Fibroblast of pulmonary artery (primary cell): Measurements from ENCODE around the gene CBY3.
"Not testable (repeated sequence)": the region's sequence is repeated elsewhere in the genome, so short reads cannot be mapped to it uniquely, and the experiment has no call there.

ENCODE experiments used
- DNase-seq: peaks from one replicate; pipeline ENCODE4 v3.0.0-alpha.2; 2010; ENCODE audit warnings: low read depth
- H3K4me3 ChIP-seq: replicated peaks from 2 replicates; pipeline ENCODE4 v1.5.1; 2011; ENCODE audit warnings: low read depth, mild to moderate bottlenecking, control low read depth, low read length, moderate library complexity
- CTCF ChIP-seq: IDR thresholded peaks from 2 replicates; pipeline ENCODE4 v1.5.1; 2011; ENCODE audit warnings: mild to moderate bottlenecking, control low read depth, low read length, inconsistent platforms; ENCODE audit errors: missing control alignments

Gene CBY3

GRCh38 chr5:179716286-179716685 lies 35.5 kb upstream of the CBY3 start:
- no peak for DNase-seq
- no peak overlapping the region for H3K4me3 ChIP-seq
- no peak for TF ChIP-seq CTCF

- DNase-seq, result no peak
- peak overlapping the region; percentile 80 for H3K4me3 ChIP-seq
- TF ChIP-seq CTCF, result no peak
Observed at GRCh38 chr5:179700401-179700918, 19.6 kb upstream of the CBY3 start.

GRCh38 chr5:179699616-179700237 lies 18.9 kb upstream of the CBY3 start:
- peak; percentile 40 for DNase-seq
- peak overlapping the region; percentile 80 for H3K4me3 ChIP-seq
- TF ChIP-seq CTCF, result no peak

- H3K4me3 ChIP-seq, result peak within 1 kb of the TSS; percentile 80
- TF ChIP-seq CTCF, result no peak
- DNase-seq, result no peak
Observed at GRCh38 chr5:179698935-179699615, 18.2 kb upstream of the CBY3 start, which contains the start of gene CANX. Gene CANX (plus strand): TSS chr5:179698967. CDS start chr5:179705682, 6,715 bp downstream.

GRCh38 chr5:179697993-179698934 lies 17.4 kb upstream of the CBY3 start:
- no peak for TF ChIP-seq CTCF
- peak overlapping the region; percentile 80 for H3K4me3 ChIP-seq

GRCh38 chr5:179697543-179697942 lies 16.7 kb upstream of the CBY3 start:
- not testable (repeated sequence) for DNase-seq
- peak overlapping the region; percentile 75 for H3K4me3 ChIP-seq

More at GRCh38 chr5:179697993-179698934, 17.4 kb upstream of the CBY3 start:
- DNase-seq, result peak; percentile 99

GRCh38 chr5:179697108-179697507 lies 16.3 kb upstream of the CBY3 start:
- no peak overlapping the region for H3K4me3 ChIP-seq
- no peak for TF ChIP-seq CTCF
- DNase-seq, result no peak
